Testis (tissue), 3 donors: ENCODE measurements around the gene RCOR3. TPM values are rescaled to one million over a fixed set of nuclear protein-coding genes. Genes with fewer than 3 reads are reported as not detected.
"Not testable (repeated sequence)": the region's sequence is repeated elsewhere in the genome, so short reads cannot be mapped to it uniquely, and the experiment has no call there.

ENCODE experiments used
- DNase-seq: peaks from one replicate; pipeline ENCODE4 v3.0.0-alpha.2; 2019
- H3K27ac ChIP-seq, 2 donors: fragments of 200-600 bp; sonication (generic); one replicate each; pipeline ENCODE4 v1.5.1; 2019
- H3K27me3 ChIP-seq: fragments of 200-600 bp; sonication (generic); one replicate; pipeline ENCODE4 v1.5.1; 2019
- H3K36me3 ChIP-seq: fragments of 200-600 bp; sonication (generic); one replicate; pipeline ENCODE4 v1.5.1; 2017; ENCODE audit warnings: low read depth; ENCODE audit errors: missing control alignments
- H3K4me1 ChIP-seq: fragments of 200-600 bp; sonication (generic); one replicate; pipeline ENCODE4 v1.5.1; 2019
- H3K4me3 ChIP-seq, 2 donors: fragments of 200-600 bp; sonication (generic); one replicate each; pipeline ENCODE4 v1.5.1; 2017 to 2019
- H3K9me3 ChIP-seq: fragments of 200-600 bp; sonication (generic); one replicate; pipeline ENCODE4 v1.5.1; 2017
- CTCF ChIP-seq, 3 experiments: fragments of 450-650 bp in 2 of 3; fragments of 200-600 bp in 1 of 3; sonication (generic) in 1 of 3; IDR thresholded peaks; one replicate each; pipeline ENCODE4 v1.5.1; 2016 to 2019; ENCODE audit warnings: antibody characterized with exemption in 3 of 3, mild to moderate bottlenecking in 2 of 3, moderate library complexity in 1 of 3
- POLR2A ChIP-seq: fragments of 450-650 bp; IDR thresholded peaks from one replicate; pipeline ENCODE4 v1.6.1; 2017; ENCODE audit warnings: antibody characterized with exemption, mild to moderate bottlenecking, moderate library complexity
- WGBS, 2 donors: methylation state at CpG; one replicate each; pipeline ENCODE4 v1.1.5; 2018; 5-methylcytosine and 5-hydroxymethylcytosine counted together
- intact Hi-C: fragments of 100-400 bp; cut with DNase I; formaldehyde crosslinking; loops from one replicate; pipeline ENCODE4 v1.15.1; 2023; ENCODE audit warnings: low total_unique reads
- polyA plus RNA-seq: library from polyadenylated mRNA; stranded (reverse); fragments of 350-450 nt; fragmentation: Illumina TruSeq; extraction: RNeasy Lipid Tissue Mini Kit (QIAGEN cat#74804); gene quantifications from one replicate; pipeline ENCODE4 v1.2.3, GENCODE V29; 2014; ENCODE audit warnings: low read depth, low replicate concordance; ENCODE audit not compliant: insufficient read depth
- total RNA-seq, 2 donors: library from RNA; depleted of rRNA; stranded (reverse); fragments of >200 nt; gene quantifications; one replicate each; pipeline ENCODE4 v1.2.3, GENCODE V29; 2016

RCOR3 gene
- total and polyA plus RNA-seq, 3 donors from 2014 or later, result 114 to 141 (median 128) TPM

GRCh38 chr1:211247921-211248320, 11.2 kb upstream of the RCOR3 start:
- no peak overlapping the region for H3K27ac ChIP-seq
- no peak for DNase-seq
- no peaks in the 10 kb centered on the region for H3K27me3 ChIP-seq
- WGBS, 2 donors, result 17 to 29% methylated on average over 1 of the region's 1 CpG
- H3K4me1 ChIP-seq, result no peaks in the 10 kb centered on the region
- no peaks in the 10 kb centered on the region for H3K36me3 ChIP-seq
- intact Hi-C loops, result no loop called here
- TF ChIP-seq CTCF (IDR thresholded peaks at IDR 0.05) (no peak), POLR2A (no peak)
- H3K4me3 ChIP-seq, result no peak overlapping the region
- no peaks in the 10 kb centered on the region for H3K9me3 ChIP-seq

- H3K4me1 ChIP-seq, H3K9me3 ChIP-seq, intact Hi-C loops, H3K4me3 ChIP-seq, H3K27ac ChIP-seq, DNase-seq, H3K36me3 ChIP-seq, H3K27me3 ChIP-seq: not testable (repeated sequence)
- 92 to 96% methylated on average over 3 of the region's 3 CpGs for WGBS, 2 donors
Observed at GRCh38 chr1:211249611-211250010, 9.6 kb upstream of the RCOR3 start.

- 2 to 6% methylated on average over 2 of the region's 2 CpGs for WGBS, 2 donors
- DNase-seq, result no peak
- no peaks in the 10 kb centered on the region for H3K9me3 ChIP-seq
- intact Hi-C loops, result no loop called here
- peak overlapping the region; percentile 80 to 98 for H3K4me3 ChIP-seq
- peaks cover 14% of the 10 kb centered on the region for H3K4me1 ChIP-seq
- H3K27me3 ChIP-seq, result no peaks in the 10 kb centered on the region
- TF ChIP-seq POLR2A (no peak), CTCF (IDR thresholded peaks at IDR 0.05) (no peak)
- peak overlapping the region; percentile 98 to 100 for H3K27ac ChIP-seq
- no peaks in the 10 kb centered on the region for H3K36me3 ChIP-seq
Observed at GRCh38 chr1:211257826-211258225, 1.3 kb upstream of the RCOR3 start.

GRCh38 chr1:211258310-211258755, 833 bp upstream of the RCOR3 start:
- Histone ChIP-seq H3K4me3 (peak overlapping the region; percentile 80 to 98), H3K4me1 (peaks cover 14% of the 10 kb centered on the region), H3K36me3 (no peaks in the 10 kb centered on the region), H3K27me3 (no peaks in the 10 kb centered on the region), H3K9me3 (no peaks in the 10 kb centered on the region), H3K27ac (peak overlapping the region; percentile 98 to 100)
- intact Hi-C loops, result no loop called here
- TF ChIP-seq CTCF (IDR thresholded peaks at IDR 0.05), result no peak
- TF ChIP-seq POLR2A, result no peak
- 0% methylated on average over 17 of the region's 17 CpGs for WGBS, 2 donors
- DNase-seq, result peak; percentile 80

GRCh38 chr1:211259638-211260126, 516 bp downstream of the RCOR3 start:
- peak; percentile 73 for DNase-seq
- peak overlapping the region; percentile 80 to 98 for H3K4me3 ChIP-seq
- 0 to 1% methylated on average over 8 to 25 of the region's 39 CpGs for WGBS, 2 donors
- no peaks in the 10 kb centered on the region for H3K36me3 ChIP-seq
- no peaks in the 10 kb centered on the region for H3K27me3 ChIP-seq
- H3K9me3 ChIP-seq, result no peaks in the 10 kb centered on the region
- H3K4me1 ChIP-seq, result peaks cover 14% of the 10 kb centered on the region
- TF ChIP-seq POLR2A (no peak), CTCF (IDR thresholded peaks at IDR 0.05) (no peak)
- peak overlapping the region; percentile 98 to 100 for H3K27ac ChIP-seq
- intact Hi-C loops, result no loop called here
